ENCODE data around the gene SPIN2B.
"Not testable (repeated sequence)": the region's sequence is repeated elsewhere in the genome, so short reads cannot be mapped to it uniquely, and the experiment has no call there.

SPIN2B gene

GRCh38 chrX:57121162-57121755 is at the start of gene SPIN2B:
SPIN2B (minus strand) TSS chrX:57121548.
- DNase-seq (ENCODE audit: low read depth) = peak; percentile 34

DNA sequence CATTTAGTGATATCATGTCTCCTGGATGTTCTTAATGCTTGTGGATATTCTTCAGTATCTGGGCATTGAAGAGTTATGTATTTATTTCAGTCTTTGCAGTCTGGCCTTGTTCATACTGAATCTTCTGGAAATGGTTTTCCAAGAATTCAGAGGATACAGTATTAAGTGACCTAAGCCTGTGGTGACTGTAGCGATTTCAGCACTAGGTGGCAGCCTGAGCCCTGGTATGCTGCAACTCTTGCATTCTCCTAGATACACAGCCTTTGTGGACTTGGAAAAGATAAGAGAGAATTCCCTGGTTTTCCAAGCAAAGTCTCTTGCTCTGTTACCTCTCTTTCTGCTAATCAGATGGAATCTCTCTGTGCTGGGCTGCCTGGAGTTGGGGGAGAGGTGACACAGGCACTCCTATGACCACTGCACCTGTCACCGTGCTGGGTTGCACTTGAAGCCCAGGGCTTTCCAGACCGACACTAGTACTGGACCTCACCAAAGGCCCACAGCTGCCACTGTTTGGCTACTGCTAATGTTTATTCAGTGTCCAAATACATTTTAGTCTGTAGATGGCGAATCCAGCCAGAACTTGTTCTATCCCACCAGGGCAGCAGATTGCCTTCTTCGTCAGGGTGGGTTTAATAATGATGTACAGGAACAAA is 35.2 kb upstream of the SPIN2B start:
- H3K4me3 ChIP-seq (ENCODE audit: low read depth, low read length) = no peak overlapping the region
- DNase-seq (ENCODE audit: low read depth) = no peak

More at GRCh38 chrX:57121162-57121755, at the start of gene SPIN2B:
- peak within 1 kb of the TSS; percentile 62 for H3K4me3 ChIP-seq (ENCODE audit: low read depth, low read length)

DNA sequence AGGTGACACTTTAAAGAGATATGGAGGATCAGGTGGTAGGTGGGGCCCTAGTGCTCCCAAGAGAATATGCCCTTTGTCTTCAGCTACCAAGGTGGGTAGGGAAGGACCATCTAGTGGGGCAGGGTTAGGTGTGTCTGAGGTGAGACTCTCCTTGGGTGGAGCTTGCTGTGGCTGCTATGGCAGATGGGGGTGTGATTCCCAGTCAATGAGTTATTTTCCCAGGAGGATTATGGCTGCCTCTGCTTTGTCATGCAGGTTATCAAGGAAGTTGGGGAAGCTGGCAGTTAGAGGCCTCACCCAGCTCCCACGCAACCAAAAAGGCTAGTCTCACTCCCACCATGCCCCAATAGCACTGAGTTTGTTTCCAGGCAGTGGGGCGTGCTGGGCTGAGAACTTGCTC is 33.8 kb upstream of the SPIN2B start:
- no peak overlapping the region for H3K4me3 ChIP-seq (ENCODE audit: low read depth, low read length)
- DNase-seq (ENCODE audit: low read depth) = no peak

DNA sequence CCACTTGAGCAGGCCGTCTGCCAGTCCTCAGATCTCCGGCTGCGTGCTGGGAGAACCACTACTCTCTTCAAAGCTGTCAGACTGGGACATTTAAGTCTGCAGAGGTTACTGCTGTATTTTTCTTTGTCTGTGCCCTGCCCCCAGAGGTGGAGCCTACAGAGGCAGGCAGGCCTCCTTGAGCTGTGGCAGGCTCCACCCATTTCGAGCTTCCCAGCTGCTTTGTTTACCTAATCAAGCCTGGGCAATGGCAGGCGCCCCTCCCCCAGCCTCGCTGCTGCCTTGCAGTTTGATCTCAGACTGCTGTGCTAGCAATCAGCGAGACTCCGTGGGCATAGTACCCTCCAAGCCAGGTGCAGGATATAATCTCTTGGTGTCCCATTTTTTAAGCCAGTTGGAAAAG is 30.9 kb upstream of the SPIN2B start:
- not testable (repeated sequence) for H3K4me3 ChIP-seq (ENCODE audit: low read depth, low read length); DNase-seq (ENCODE audit: low read depth)

- DNase-seq (ENCODE audit: low read depth) = no peak
- no peak overlapping the region for H3K4me3 ChIP-seq (ENCODE audit: low read depth, low read length)
These were observed 17.3 kb upstream of the SPIN2B start for GRCh38 chrX:57138674-57139073.

- peak overlapping the region; percentile 36 for H3K4me3 ChIP-seq (ENCODE audit: low read depth, low read length)
- DNase-seq (ENCODE audit: low read depth) = no peak
These were observed 16.2 kb upstream of the SPIN2B start for GRCh38 chrX:57137501-57137900.

GRCh38 chrX:57137073-57137472 is 15.7 kb upstream of the SPIN2B start, which contains the start of gene SPIN2A:
SPIN2A (minus strand) TSS chrX:57137397; CDS start chrX:57136597, 800 bp downstream.
- DNase-seq (ENCODE audit: low read depth) = not testable (repeated sequence)
- peak within 1 kb of the TSS; percentile 36 for H3K4me3 ChIP-seq (ENCODE audit: low read depth, low read length)

DNA sequence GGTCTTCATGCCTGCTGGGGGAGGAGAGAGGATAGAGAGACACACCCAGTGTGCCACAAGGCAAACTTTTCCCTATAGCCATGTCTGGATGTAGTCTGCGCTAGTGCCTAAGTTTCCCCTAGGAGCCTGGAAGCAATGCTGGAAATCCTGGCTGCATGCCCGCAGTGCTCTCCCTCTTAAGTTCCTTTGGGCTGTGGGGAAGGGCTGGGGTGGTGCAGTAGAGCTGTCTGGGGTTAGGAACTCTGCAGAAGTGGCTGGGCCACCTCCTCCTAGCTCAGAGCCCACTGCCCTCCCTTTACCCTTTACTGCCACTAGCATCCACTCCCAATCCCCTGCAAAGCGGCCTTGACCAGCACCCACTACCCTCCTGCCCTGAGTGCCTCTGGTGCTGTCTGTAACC is 15.2 kb upstream of the SPIN2B start:
- peak overlapping the region; percentile 36 for H3K4me3 ChIP-seq (ENCODE audit: low read depth, low read length)
- not testable (repeated sequence) for DNase-seq (ENCODE audit: low read depth)

DNA sequence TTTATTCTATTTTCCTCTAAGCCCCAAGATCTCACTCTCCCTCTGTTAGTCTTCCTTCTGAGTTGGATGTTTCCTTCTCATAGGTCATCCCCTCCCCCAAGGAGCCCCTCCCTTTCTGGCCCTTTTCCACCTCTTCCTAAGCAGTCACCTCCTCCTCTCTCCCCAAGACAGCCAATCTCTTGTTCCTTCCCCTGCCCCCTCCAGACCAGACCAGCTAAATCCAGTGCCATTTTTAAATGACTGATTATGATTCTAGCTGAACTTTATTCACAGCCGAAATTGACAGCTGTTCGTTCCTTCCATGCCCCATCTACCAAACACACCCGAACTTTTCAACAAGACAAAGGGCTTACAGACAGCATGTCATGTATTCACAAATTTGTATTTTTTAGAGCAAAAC is 13.9 kb upstream of the SPIN2B start:
- no peak for DNase-seq (ENCODE audit: low read depth)

GRCh38 chrX:57134702-57135101 is 13.4 kb upstream of the SPIN2B start:
- no peak for DNase-seq (ENCODE audit: low read depth)
- H3K4me3 ChIP-seq (ENCODE audit: low read depth, low read length) = no peak overlapping the region

More for the DNA sequence above, 13.9 kb upstream of the SPIN2B start:
- no peak overlapping the region for H3K4me3 ChIP-seq (ENCODE audit: low read depth, low read length)

- DNase-seq (ENCODE audit: low read depth) = no peak
- no peak overlapping the region for H3K4me3 ChIP-seq (ENCODE audit: low read depth, low read length)
These were observed 12.4 kb upstream of the SPIN2B start for GRCh38 chrX:57133706-57134105.

DNA sequence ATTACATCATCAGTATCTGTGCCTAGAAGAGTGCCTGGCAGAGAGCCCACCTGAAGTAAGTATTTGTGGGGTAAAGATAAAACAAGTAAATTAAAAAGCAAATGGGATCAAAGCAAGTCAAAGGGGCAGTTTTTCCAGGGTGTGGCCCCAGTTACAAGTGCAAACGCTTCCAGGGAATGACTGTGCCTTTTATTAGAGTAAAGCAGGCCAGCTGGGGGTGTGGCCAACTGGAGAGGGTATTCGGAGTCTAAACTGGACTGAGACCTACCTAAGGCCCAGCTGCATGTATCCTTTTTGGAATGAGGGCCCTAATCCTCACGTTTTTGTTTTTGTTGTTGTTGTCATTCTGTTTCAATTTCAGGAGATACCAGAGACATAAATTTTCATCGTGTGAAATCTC is 11.9 kb upstream of the SPIN2B start:
- H3K4me3 ChIP-seq (ENCODE audit: low read depth, low read length); DNase-seq (ENCODE audit: low read depth): not testable (repeated sequence)

- H3K4me3 ChIP-seq (ENCODE audit: low read depth, low read length) = no peak overlapping the region
- no peak for DNase-seq (ENCODE audit: low read depth)
These were observed 10.7 kb upstream of the SPIN2B start for GRCh38 chrX:57132046-57132445.

- peak overlapping the region; percentile 62 for H3K4me3 ChIP-seq (ENCODE audit: low read depth, low read length)
- DNase-seq (ENCODE audit: low read depth) = no peak
These were observed 468 bp upstream of the SPIN2B start for GRCh38 chrX:57121816-57122215.

DNA sequence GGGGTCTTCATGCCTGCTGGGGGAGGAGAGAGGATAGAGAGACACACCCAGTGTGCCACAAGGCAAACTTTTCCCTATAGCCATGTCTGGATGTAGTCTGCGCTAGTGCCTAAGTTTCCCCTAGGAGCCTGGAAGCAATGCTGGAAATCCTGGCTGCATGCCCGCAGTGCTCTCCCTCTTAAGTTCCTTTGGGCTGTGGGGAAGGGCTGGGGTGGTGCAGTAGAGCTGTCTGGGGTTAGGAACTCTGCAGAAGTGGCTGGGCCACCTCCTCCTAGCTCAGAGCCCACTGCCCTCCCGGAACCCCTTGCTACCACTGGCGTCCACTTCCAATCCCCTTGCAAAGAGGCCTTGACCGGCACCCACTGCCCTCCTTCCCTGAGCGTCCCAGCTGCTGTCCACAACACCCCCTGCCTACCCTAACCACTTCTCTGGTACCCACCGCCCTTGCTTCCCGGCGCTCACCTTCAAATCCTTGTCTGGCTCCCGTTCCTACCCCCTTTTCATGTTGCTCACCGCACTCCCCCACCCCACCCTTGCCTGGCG is 658 bp downstream of the SPIN2B start:
- DNase-seq (ENCODE audit: low read depth) = not testable (repeated sequence)
- peak overlapping the region; percentile 62 for H3K4me3 ChIP-seq (ENCODE audit: low read depth, low read length)

GRCh38 chrX:57119416-57119815 is 1.9 kb downstream of the SPIN2B start:
- DNase-seq (ENCODE audit: low read depth) = no peak
- no peak overlapping the region for H3K4me3 ChIP-seq (ENCODE audit: low read depth, low read length)

GRCh38 chrX:57117566-57117965 is 3.8 kb downstream of the SPIN2B start:
- DNase-seq (ENCODE audit: low read depth) = not testable (repeated sequence)

GRCh38 chrX:57104921-57105398 is 16.4 kb downstream of the SPIN2B start:
- H3K4me3 ChIP-seq (ENCODE audit: low read depth, low read length) = no peak overlapping the region
- no peak for DNase-seq (ENCODE audit: low read depth)

More at GRCh38 chrX:57117566-57117965, 3.8 kb downstream of the SPIN2B start:
- H3K4me3 ChIP-seq (ENCODE audit: low read depth, low read length) = not testable (repeated sequence)

DNA sequence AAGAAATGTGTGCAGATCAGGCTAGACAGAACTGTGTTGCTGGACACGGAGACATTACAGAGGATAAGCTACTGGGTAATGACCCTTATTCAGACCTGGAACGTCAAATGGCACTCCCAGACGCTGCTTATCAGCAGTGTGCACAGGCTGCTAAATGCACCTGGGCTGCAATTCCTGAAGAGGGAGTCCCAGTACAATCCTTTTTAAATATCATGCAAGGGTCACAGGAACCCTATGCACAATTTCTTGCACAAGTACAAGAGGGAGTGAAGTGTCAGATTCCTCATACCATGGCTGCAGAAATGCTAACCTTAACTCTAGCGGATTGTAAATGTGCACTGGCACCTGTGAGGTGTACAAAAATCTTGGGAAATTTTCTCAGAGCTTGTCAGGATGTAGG is 16.9 kb downstream of the SPIN2B start:
- H3K4me3 ChIP-seq (ENCODE audit: low read depth, low read length) = no peak overlapping the region
- no peak for DNase-seq (ENCODE audit: low read depth)

DNA sequence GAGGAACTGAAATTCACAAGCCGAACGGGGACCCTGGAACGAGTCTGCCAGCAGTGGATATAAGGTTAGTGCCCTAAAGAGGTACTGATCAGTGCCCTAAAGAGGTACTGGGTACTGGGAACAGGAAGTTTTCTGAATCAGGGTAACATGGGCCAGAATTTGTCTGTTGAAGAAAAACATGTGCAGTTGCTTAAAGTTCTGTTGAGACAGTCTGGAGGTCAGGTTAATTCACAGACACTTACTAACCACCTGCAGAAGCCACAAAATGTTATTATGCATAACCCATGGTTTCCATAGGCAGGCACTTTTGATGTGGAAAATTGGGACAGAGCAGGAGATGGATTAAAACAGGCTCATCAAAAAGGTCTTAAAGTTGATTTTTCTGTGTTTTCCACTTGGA is 17.9 kb downstream of the SPIN2B start:
- no peak overlapping the region for H3K4me3 ChIP-seq (ENCODE audit: low read depth, low read length)
- no peak for DNase-seq (ENCODE audit: low read depth)

- not testable (repeated sequence) for H3K4me3 ChIP-seq (ENCODE audit: low read depth, low read length); DNase-seq (ENCODE audit: low read depth)
These were observed 18.4 kb downstream of the SPIN2B start for GRCh38 chrX:57102918-57103317.
